Mammary epithelial cell (primary cell): ENCODE measurements around the gene ABCG2.

Source experiments
- EZH2 ChIP-seq: IDR thresholded peaks from 2 replicates; pipeline ENCODE4 v1.6.1; 2012; ENCODE audit warnings: low read length, inconsistent platforms, borderline replicate concordance
- TF ChIP-seq, protein P1 (sequence below), 2 donors: IDR thresholded peaks in 1 of 2; conservative IDR thresholded peaks in 1 of 2; 2 replicates each; pipeline ENCODE4 v1.5.1; 2011 to 2012; ENCODE audit warnings: inconsistent platforms in 2 of 2, low read length in 2 of 2, mild to moderate bottlenecking in 2 of 2, control low read depth in 1 of 2, low read depth in 1 of 2; ENCODE audit not compliant: insufficient read depth in 1 of 2; ENCODE audit errors: extremely low read depth in 1 of 2

DNA sequence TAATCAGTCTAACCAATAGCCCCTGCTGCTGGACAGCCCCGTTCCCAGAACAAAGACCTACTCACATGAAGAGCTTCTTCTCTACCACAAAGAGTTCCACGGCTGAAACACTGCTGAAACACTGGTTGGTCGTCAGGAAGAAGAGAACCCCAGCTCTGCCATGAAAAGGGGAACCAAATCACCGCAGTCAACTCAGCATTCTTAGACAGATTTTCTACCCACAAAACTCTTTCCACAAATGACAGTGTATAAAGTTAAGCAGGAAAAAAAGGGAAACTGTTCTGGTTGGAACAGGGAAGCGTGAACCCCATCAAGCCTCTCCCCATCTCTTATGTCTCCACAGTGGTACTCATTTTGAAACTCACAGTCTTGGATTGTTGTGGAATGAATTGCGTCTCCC lies 57.3 kb downstream of the ABCG2 start:
- TF ChIP-seq, protein P1, sequence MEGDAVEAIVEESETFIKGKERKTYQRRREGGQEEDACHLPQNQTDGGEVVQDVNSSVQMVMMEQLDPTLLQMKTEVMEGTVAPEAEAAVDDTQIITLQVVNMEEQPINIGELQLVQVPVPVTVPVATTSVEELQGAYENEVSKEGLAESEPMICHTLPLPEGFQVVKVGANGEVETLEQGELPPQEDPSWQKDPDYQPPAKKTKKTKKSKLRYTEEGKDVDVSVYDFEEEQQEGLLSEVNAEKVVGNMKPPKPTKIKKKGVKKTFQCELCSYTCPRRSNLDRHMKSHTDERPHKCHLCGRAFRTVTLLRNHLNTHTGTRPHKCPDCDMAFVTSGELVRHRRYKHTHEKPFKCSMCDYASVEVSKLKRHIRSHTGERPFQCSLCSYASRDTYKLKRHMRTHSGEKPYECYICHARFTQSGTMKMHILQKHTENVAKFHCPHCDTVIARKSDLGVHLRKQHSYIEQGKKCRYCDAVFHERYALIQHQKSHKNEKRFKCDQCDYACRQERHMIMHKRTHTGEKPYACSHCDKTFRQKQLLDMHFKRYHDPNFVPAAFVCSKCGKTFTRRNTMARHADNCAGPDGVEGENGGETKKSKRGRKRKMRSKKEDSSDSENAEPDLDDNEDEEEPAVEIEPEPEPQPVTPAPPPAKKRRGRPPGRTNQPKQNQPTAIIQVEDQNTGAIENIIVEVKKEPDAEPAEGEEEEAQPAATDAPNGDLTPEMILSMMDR (conservative IDR thresholded peaks at IDR 0.05 in 1 of 2, IDR thresholded peaks at IDR 0.05 in 1 of 2; ENCODE audit: extremely low read depth in 1 of 2, insufficient read depth in 1 of 2, low read depth in 1 of 2, low read length in 2 of 2): no peak
- TF ChIP-seq EZH2: no peak
